Progenitor cell of endocrine pancreas (in vitro differentiated cells): ENCODE measurements around the gene CCDC85B. TPM values are rescaled to one million over a fixed set of nuclear protein-coding genes. Genes with fewer than 3 reads are reported as not detected.
A peak's percentile ranks its signal among the peaks of the same experiment; 100 is the strongest.

Experiments
- DNase-seq: peaks from one replicate; pipeline ENCODE4 v3.0.0; 2021; ENCODE audit warnings: low spot score; ENCODE audit not compliant: unreplicated experiment
- H3K27ac Mint-ChIP-seq: 2 replicates; pipeline ENCODE4 v1.8.0; 2021; ENCODE audit warnings: mild to moderate bottlenecking, moderate library complexity, mixed read lengths
- H3K27me3 Mint-ChIP-seq: 2 replicates; pipeline ENCODE4 v1.8.0; 2021; ENCODE audit warnings: mixed read lengths
- H3K36me3 Mint-ChIP-seq: 2 replicates; pipeline ENCODE4 v1.8.0; 2022; ENCODE audit warnings: mixed read lengths; ENCODE audit not compliant: insufficient read depth
- H3K4me1 Mint-ChIP-seq: 2 replicates; pipeline ENCODE4 v1.8.0; 2021; ENCODE audit warnings: low read depth, mixed read lengths
- H3K4me3 Mint-ChIP-seq: 2 replicates; pipeline ENCODE4 v1.8.0; 2021; ENCODE audit warnings: low read depth, mild to moderate bottlenecking, moderate library complexity, mixed read lengths
- H3K9me3 Mint-ChIP-seq: 2 replicates; pipeline ENCODE4 v1.8.0; 2021; ENCODE audit warnings: low read depth, mixed read lengths
- total RNA-seq: library from RNA; stranded (reverse); gene quantifications from 2 replicates; pipeline ENCODE4 v1.2.1, GENCODE V29; 2021
- TF ChIP-seq, protein P1 (sequence below): fragments of 200-600 bp; sonication (generic); IDR thresholded peaks from one replicate; pipeline ENCODE4 v1.5.0; 2021; ENCODE audit warnings: antibody characterized with exemption, mild to moderate bottlenecking; ENCODE audit not compliant: unreplicated experiment

CCDC85B gene
- total RNA-seq, 1 donor from 2014 or later, result 7.4 TPM

DNA sequence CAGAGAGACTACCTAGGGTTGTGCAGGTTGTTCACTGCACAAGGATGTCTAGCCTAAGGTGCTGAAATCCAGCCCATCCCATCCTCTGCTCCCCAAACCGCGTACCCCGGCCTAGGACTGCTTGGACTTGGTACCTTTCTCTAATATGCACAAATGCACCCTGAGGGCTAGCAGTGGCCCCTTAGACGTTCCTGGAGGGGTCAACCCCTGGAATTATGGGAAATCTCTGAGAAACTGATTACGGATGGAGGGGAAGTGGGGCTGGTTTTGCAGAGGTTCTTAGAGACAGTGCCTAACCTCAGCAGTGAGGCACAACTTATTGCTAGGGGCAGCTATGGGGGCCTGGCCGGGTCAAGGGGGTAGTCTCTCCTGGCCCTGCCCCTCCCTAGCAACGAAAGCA is 25.9 kb downstream of the CCDC85B start:
- TF ChIP-seq, protein P1, sequence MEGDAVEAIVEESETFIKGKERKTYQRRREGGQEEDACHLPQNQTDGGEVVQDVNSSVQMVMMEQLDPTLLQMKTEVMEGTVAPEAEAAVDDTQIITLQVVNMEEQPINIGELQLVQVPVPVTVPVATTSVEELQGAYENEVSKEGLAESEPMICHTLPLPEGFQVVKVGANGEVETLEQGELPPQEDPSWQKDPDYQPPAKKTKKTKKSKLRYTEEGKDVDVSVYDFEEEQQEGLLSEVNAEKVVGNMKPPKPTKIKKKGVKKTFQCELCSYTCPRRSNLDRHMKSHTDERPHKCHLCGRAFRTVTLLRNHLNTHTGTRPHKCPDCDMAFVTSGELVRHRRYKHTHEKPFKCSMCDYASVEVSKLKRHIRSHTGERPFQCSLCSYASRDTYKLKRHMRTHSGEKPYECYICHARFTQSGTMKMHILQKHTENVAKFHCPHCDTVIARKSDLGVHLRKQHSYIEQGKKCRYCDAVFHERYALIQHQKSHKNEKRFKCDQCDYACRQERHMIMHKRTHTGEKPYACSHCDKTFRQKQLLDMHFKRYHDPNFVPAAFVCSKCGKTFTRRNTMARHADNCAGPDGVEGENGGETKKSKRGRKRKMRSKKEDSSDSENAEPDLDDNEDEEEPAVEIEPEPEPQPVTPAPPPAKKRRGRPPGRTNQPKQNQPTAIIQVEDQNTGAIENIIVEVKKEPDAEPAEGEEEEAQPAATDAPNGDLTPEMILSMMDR, result no peak
- Mint-ChIP-seq H3K4me3 (peak overlapping the region; percentile 66), H3K27ac (no peak overlapping the region), H3K27me3 (peaks cover 5% of the 10 kb centered on the region), H3K36me3 (no peaks in the 10 kb centered on the region), H3K4me1 (peaks cover 6% of the 10 kb centered on the region), H3K9me3 (no peaks in the 10 kb centered on the region)
- no peak for DNase-seq

DNA sequence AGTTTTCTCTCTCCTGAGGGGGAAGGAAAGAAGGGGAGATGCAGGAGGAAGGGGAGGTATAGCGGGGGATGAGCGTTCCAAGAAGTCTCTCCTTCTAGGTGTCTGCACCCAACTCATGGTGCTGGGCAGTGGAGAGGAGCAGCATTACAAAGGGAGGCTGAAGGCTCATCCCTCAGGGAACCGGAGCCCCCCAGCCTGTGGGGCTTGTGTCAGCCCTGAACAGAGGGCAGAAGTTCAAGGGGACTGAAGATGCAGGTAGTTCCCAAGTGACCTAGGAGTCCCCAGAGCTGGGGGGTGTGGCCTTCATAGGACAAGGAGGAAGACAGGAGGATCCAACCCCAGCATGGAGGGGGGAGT is 26.6 kb downstream of the CCDC85B start:
- H3K27ac Mint-ChIP-seq, result peak overlapping the region; percentile 4
- peaks cover under 1% of the 10 kb centered on the region for H3K36me3 Mint-ChIP-seq
- peaks cover 6% of the 10 kb centered on the region for H3K4me1 Mint-ChIP-seq
- H3K27me3 Mint-ChIP-seq, result peaks cover 5% of the 10 kb centered on the region
- H3K9me3 Mint-ChIP-seq, result no peaks in the 10 kb centered on the region
- TF ChIP-seq, protein P1, result no peak
- H3K4me3 Mint-ChIP-seq, result peak overlapping the region; percentile 66
- DNase-seq, result no peak

DNA sequence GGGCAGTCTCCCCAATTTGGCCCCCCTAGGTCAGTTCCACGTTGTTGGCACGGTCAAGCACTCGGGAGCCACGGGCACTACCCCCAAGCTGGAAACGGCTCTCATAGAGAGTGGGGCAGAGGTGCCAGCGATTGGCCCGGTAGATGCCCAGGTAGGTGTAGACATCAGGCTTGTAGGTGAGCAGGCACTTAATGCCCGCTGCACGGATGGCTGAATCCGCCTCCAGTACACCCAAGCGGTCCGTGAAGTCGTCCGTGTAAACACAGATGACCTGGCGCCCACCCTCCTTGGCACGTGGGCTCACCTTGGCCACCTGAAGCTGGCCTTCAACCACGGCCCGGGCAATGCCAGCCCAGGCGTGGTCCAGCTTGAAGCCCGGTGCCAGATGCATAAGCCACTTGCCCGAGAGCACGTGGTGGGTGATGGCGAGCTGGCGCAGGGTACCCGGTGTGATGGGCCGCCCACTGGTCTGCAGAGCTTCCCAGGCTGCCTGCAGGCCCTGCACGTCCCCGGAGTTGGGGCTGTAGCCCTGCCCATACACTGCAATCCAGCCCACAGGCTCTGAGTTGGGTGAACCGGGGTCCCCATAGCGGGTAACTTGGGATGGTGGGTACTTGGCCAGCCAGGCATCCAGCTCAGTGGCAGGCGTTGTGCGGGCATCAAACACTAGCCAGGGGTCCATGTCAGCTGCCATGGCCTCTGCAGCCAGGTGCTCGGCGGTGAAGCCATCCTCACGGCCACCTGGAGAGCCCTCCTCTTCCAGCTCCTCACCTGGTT is 27.1 kb downstream of the CCDC85B start:
- Mint-ChIP-seq H3K9me3 (no peaks in the 10 kb centered on the region), H3K27me3 (peaks cover 5% of the 10 kb centered on the region), H3K36me3 (peaks cover 4% of the 10 kb centered on the region), H3K4me1 (peaks cover 6% of the 10 kb centered on the region), H3K27ac (no peak overlapping the region), H3K4me3 (peak overlapping the region; percentile 83)
- TF ChIP-seq, protein P1, result no peak
- DNase-seq, result no peak

DNA sequence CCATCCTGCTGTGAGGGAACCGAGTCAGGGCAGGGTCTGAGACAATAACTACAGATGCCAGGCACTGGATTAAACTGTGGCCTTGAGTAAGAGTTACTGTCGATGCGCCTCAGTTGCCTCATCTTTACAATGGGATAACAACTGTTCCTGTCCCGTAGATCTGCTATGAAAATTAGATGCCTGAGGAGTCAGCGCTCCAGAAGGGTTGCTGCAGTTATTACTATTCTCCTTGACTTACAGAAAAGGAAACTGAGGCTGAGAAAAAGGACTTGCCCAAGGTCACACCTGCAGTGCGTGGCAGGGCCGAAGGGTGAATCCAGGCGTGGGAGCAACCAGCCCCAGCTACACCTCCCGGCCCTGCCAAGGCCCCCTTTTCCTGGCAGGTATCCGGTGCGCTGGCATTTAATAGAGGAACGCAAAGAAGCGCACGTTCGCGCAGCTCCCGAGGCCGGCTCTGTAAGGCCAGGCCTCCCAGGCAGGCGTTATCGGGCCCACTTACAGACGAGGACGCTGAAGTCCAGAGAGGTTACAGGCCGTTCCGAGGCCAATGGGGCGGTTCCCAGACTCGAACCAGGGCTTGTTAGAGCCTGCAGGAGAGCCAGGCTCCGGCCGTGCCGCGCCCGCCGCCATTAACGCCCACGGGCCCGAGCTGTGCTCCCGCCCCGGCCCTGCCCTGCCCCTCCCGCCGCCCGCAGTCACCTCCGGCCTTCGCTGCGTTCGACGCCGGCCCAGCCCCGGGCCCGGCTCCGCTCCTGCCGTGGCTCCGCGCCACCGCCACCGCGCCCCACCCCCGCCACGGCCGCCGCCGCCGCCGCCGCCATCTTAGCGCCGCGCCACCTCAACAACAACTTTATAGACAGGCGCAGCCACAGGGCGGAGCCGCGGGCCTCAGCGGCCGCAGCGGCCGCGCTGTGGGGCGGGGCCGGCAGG is 28.0 kb downstream of the CCDC85B start, which contains the start of gene C11orf68:
Gene C11orf68, minus strand, starts transcription at position 852 of the 930 bp plus-strand sequence. Its CDS starts 31 bp downstream, at position 821.
- H3K9me3 Mint-ChIP-seq, result no peaks in the 10 kb centered on the region
- H3K27ac Mint-ChIP-seq, result peak within 1 kb of the TSS; percentile 92
- peaks cover 6% of the 10 kb centered on the region for H3K4me1 Mint-ChIP-seq
- H3K27me3 Mint-ChIP-seq, result peaks cover 5% of the 10 kb centered on the region
- DNase-seq, result no peak
- peak within 1 kb of the TSS; percentile 84 for H3K4me3 Mint-ChIP-seq
- peaks cover 5% of the 10 kb centered on the region for H3K36me3 Mint-ChIP-seq
- TF ChIP-seq, protein P1, result no peak

DNA sequence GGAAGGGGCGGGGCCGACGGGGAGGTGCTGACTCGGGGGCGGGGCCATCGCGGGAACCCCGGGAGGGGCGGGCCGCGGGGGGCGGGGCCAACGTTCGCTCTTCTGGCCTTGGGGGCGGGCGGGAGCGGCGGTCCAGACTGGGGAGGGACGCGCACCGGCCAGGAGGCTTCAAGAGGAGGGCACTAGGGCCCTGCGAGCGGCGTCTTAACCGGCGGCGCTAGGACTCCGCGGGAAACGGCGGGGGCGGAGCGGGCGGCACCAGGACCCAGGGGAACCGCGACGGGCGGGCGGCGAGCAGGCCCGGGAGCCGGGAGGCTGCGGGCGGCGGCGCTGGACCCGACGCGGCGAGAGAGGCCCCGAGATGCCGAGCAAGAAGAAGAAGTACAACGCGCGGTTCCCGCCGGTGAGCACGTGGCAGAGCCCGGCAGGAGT is 28.7 kb downstream of the CCDC85B start, which contains the start of gene DRAP1:
Gene DRAP1, plus strand, starts transcription at position 286 of the 432 bp plus-strand sequence. Its CDS starts 76 bp downstream, at position 362.
- Mint-ChIP-seq H3K27ac (peak within 1 kb of the TSS; percentile 92), H3K4me3 (peak within 1 kb of the TSS; percentile 84), H3K27me3 (peaks cover 5% of the 10 kb centered on the region), H3K4me1 (peaks cover 6% of the 10 kb centered on the region), H3K9me3 (no peaks in the 10 kb centered on the region), H3K36me3 (peaks cover 5% of the 10 kb centered on the region)
- TF ChIP-seq, protein P1, result peak; percentile 8
- peak; percentile 98 for DNase-seq
